AG09319 (cell line): ENCODE results near the gene SLC17A8.

ENCODE experiments used
- DNase-seq: peaks from one replicate; pipeline ENCODE4 v3.0.0-alpha.2; 2010; ENCODE audit warnings: low read depth; ENCODE audit errors: extremely low read depth
- CTCF ChIP-seq: IDR thresholded peaks from 2 replicates; pipeline ENCODE4 v1.5.1; 2011; ENCODE audit warnings: low read depth, mild to moderate bottlenecking, inconsistent platforms, low read length, moderate library complexity

The SLC17A8 gene

DNA sequence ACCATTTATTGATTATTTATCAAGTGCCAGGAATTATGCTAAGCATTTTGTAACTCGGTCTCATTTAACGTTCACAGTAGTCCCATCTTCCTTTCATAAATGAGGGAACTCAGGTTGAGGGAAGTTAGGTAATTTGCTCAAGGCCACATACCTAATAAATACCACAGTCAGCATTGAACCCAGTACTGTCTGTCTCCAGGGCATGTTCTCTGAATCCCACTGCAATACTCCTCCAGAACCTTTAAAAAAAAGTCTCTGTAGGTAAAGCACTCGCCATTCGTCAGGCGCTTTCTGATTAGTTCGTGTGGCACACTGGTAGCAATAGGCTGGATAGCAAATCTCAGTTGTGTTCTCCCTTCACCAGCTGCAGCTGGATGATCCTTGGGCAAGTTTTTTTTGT, 14.3 kb downstream of the SLC17A8 start:
- DNase-seq: no peak
- TF ChIP-seq CTCF: no peak

DNA sequence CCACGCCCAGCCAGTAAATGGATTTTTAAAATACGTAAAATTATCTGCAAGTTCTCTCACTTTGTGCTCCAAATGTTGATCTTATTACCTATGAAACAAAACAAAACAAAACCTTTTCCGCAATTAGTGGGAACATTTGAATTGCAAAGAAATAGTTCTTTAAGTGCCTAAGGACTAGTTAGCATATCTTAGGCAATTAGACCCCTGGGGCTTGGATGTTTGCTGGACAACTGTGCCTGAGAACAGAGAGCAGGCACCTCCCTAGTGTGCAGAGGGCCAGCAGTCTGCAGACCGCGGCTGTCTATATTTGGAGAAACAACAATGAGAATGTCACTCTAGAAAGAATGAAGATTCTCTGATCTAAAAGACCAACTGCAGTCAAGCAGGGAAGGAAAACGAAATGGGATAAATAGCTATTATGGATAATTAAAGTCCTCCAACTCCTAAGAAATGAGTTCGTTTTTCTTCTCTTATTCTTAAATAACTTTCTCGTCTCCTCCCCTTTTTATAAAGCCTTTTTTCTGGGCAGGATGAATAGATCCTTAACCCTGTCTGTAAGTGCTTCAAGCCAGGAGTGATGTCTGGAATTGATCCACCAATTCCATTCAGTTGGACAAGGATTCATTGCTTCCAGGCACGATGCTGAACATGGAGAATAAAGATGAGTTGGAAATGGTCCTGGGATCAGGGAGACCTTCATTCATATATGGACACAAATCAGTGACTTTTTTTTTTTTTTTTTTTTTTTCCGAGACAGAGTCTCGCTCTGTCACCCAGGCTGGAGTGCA, 16.2 kb downstream of the SLC17A8 start:
- no peak for TF ChIP-seq CTCF
- no peak for DNase-seq

- DNase-seq: peak; percentile 4
- no peak; the same call in 1 of the 2 replicates for TF ChIP-seq CTCF
Observed at GRCh38 chr12:100375038-100375735, 18.3 kb downstream of the SLC17A8 start.

- TF ChIP-seq CTCF: no peak
- DNase-seq: no peak
Observed at GRCh38 chr12:100376161-100376560, 19.3 kb downstream of the SLC17A8 start.

- no peak for DNase-seq
Observed at GRCh38 chr12:100381379-100381778, 24.5 kb downstream of the SLC17A8 start.

GRCh38 chr12:100382338-100382737, 25.5 kb downstream of the SLC17A8 start:
- no peak for DNase-seq
- no peak for TF ChIP-seq CTCF

More at GRCh38 chr12:100381379-100381778, 24.5 kb downstream of the SLC17A8 start:
- no peak for TF ChIP-seq CTCF
